ENCODE data around the gene SERPINE3.

SERPINE3 gene

GRCh38 chr13:51339354-51339753 lies at the start of gene SERPINE3:
TSS of gene SERPINE3 (plus strand) at chr13:51339691. CDS start at chr13:51341092, 1,401 bp downstream.
- TF ChIP-seq CTCF (conservative IDR thresholded peaks at IDR 0.05): no peak
- no peak within 1 kb of the TSS for H3K27ac ChIP-seq

- no peak overlapping the region for H3K27ac ChIP-seq
- no peak for TF ChIP-seq CTCF (conservative IDR thresholded peaks at IDR 0.05)
Observed at GRCh38 chr13:51291341-51291740, 48.1 kb upstream of the SERPINE3 start.

GRCh38 chr13:51292000-51292565 lies 47.4 kb upstream of the SERPINE3 start:
- H3K27ac ChIP-seq: no peak overlapping the region
- no peak for TF ChIP-seq CTCF (conservative IDR thresholded peaks at IDR 0.05)

DNA sequence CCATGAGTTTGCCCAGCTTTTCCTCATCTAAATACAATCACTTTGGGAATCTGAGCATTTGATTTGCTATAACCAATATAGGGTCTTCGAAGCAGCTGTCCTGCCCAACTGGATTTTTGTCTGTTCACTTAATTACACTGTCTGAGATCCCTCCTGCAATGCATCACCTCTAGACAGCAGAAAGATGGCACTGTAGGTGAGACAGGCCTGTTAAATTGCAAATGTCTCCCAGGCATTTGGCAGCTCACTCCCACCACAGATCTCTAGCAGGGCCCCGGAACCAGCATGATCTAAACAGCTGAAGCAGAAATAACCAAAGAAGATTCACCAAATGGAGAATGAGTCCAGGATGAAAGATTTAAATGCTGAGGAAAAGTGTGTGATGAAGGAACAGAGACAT lies 41.9 kb upstream of the SERPINE3 start:
- TF ChIP-seq CTCF (conservative IDR thresholded peaks at IDR 0.05): 0 out of 2 replicates have a peak, but pooled peaks have one; percentile 12

DNA sequence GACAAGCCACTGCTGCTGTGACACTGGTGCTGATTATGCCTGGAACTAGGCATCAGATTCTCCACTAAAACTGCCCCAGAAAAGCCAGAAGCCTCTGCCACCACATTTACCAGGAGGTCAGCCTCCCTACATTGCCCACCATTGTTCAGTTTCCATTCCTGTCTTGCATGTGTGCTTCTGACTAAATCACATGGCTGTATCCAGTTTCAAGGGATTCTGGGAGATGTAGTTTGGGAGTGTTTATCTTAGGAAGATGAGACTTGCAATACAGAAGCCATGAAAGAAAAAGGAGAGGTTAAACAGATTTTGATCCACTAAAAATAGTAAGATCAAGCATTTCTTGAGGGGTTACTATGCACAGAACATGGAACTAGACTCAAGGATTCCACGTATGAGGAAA lies 40.7 kb upstream of the SERPINE3 start:
- no peak overlapping the region for H3K27ac ChIP-seq
- TF ChIP-seq CTCF (conservative IDR thresholded peaks at IDR 0.05): no peak

More for the DNA sequence above, 41.9 kb upstream of the SERPINE3 start:
- H3K27ac ChIP-seq: no peak overlapping the region

- H3K27ac ChIP-seq: no peak overlapping the region
- TF ChIP-seq CTCF (conservative IDR thresholded peaks at IDR 0.05): no peak
Observed at GRCh38 chr13:51303063-51303552, 36.4 kb upstream of the SERPINE3 start.

DNA sequence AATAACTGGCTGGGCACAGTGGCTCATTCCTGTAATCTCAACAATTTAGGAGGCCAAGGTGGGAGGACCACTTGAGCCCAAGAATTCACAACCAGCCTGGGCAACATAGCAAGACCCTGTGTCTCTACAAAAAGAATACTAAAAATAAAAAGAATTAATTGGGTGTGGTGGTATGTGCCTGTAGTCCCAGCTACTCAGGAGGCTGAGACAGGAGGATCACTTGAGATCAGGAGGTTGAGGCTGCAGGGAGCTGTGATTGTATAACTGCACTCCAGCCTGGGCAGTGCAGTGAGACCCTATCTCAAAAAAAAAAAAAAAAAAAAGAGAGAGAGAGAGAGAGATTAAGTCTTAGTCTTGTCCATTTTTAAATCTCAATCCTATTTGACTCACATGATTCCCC lies 35.6 kb upstream of the SERPINE3 start:
- no peak for TF ChIP-seq CTCF (conservative IDR thresholded peaks at IDR 0.05)

More for the DNA sequence above, 35.6 kb upstream of the SERPINE3 start:
- H3K27ac ChIP-seq: no peak overlapping the region

Measured in VCaP (cell line).